GM18868 (cell line): ENCODE results near the gene SKI.
"Not testable (repeated sequence)": the region's sequence is repeated elsewhere in the genome, so short reads cannot be mapped to it uniquely, and the experiment has no call there.

Experiments
- ATAC-seq: cut with Tn5 transposase; IDR thresholded peaks from one replicate; pipeline ENCODE4 v1.9.1; 2021; ENCODE audit warnings: mild to moderate bottlenecking, moderate library complexity; ENCODE audit not compliant: unreplicated experiment

SKI gene

GRCh38 chr1:2258996-2259395 lies 30.9 kb downstream of the SKI start:
- no peak for ATAC-seq

DNA sequence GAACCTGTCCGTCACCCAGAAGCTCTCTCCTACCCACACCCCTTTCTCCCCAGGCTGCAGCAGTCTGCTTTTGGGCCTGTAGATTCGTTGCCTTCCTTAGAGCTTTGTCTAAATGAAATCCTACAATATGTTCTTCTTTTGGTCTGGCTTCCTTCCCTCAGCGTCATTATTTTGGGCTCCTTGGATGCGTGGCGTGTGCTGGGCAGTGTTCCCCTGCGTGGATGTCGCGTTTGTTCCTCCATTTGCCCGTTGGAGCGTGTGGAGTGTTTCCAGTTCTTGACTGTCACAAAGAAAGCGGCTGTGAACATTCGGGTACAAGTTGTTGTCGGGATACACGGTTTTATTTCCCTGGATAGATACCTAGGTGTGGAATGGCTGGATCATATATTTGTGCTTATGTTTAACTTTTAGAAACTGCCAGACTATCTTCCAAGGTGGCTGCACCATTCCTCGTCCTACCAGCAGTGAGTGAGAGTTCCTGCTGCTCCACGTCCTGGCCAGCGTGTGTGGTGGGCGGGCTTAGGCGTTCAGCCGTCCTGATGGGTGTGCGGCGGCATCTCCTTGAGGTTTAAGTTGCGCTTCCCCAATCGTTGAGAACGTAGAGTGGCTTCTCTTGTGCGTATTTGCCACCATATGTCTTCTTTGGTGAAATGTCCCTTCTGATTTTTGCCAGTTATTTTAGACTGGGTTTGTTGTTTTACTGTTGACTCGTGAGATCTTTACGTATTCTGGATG lies 31.7 kb downstream of the SKI start:
- no peak for ATAC-seq

DNA sequence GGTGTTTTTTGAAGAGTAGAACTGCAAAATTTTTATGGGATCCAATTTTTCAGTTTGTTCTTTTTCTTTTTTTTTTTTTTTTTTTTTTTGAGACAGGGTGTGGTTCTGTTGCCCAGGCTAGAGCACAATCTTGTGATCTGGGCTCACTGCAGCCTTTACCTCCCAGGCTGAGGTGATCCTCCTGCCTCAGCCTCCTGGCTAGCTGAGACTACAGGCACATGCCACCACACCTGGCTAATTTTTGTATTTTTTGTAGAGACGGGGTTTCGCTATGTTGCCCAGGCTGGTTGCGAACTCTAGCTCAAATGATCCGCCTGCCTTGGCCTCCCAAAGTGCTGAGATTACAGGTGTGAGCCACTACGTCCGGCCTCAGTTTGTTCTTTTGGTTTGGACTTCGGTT lies 32.4 kb downstream of the SKI start:
- not testable (repeated sequence) for ATAC-seq

DNA sequence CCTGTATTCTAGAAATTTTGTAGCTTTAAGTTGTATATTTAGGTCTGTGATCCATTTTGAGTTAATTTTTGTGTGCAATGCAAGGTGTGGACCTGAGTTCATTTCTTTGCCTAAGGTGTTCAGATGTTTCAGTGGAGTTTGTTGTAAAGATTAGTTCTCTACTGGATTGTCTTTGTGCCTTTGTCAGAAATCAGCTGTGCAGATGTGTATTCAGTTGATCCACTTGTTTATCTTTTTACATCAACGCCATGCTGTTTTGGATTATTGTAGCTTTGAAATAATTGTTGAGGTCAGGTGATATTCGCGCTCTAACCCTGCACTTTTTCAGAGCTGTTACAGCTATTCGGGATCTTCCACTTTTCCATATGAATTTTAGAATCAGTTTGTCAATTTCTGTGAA lies 32.8 kb downstream of the SKI start:
- no peak for ATAC-seq

DNA sequence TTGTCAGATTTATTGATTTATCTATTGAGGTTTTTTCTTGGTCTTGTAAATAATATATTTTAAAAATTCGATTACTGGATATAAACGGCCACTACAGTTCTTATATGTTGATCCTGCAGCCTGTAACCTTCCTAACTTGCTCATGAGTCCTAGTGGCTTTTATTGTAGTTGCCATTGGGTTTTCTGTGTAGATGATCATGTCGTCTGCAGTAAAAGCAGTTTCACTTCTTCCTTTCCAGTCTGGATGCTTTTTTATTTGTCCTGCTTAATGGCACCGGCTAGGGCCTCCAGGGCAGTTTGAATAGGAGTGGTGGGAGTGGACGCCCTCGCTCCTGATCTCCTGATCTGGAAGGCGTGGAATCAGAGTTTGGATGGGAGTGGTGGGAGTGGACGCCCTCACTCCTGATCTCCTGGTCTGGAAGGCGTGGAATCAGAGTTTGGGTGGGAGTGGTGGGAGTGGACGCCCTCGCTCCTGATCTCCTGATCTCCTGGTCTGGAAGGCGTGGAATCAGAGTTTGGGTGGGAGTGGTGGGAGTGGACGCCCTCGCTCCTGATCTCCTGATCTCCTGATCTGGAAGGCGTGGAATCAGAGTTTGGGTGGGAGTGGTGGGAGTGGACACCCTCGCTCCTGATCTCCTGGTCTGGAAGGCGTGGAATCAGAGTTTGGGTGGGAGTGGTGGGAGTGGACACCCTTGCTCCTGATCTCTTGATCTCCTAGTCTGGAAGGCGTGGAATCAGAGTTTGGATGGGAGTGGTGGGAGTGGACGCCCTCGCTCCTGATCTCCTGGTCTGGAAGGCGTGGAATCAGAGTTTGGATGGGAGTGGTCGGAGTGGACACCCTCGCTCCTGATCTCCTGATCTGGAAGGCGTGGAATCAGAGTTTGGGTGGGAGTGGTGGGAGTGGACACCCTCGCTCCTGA lies 33.6 kb downstream of the SKI start:
- ATAC-seq = not testable (repeated sequence)

GRCh38 chr1:2266301-2266975 lies 38.3 kb downstream of the SKI start:
- ATAC-seq = no peak

DNA sequence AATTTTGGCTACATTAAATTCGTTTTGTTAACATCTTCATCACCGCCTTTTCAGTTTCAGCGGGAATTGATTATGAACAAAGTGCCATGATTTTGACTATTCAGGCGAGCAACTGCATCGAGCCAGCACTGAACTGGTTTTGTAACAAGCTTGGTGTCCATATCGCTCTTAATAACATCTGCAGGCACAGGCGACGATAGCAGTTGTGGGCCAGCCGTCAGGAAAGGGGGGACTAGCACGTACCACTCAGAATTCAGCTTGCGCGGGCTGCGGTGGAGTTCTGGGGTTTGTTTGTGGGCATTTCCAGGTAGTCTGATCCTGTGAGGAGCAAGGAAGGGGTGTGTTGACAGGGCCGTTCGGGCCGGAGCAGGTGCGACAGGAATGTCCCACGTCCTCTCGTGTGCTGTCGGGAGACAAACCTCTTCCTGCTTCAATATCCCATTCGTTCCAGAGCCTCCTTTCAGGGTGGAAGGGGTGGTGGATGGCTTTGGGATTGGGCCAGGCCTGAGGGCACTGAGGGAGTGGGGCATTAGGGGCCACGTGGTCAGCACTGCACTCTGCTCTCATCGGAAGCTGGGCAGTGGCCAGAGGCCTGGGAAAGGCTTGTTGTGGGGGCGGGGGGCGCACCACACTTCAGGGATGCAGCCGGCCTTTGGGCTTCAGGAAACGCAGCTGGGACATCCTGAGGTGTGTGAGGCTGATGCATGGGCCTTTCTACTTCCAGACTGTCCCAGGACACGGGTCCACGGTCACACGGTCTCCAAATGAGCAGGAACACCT lies 39.1 kb downstream of the SKI start:
- no peak for ATAC-seq

- ATAC-seq = no peak
These were observed 39.7 kb downstream of the SKI start for GRCh38 chr1:2267862-2268261.

GRCh38 chr1:2268285-2269056 lies 40.4 kb downstream of the SKI start:
- no peak for ATAC-seq

- no peak for ATAC-seq
These were observed 41.2 kb downstream of the SKI start for GRCh38 chr1:2269193-2269921.

DNA sequence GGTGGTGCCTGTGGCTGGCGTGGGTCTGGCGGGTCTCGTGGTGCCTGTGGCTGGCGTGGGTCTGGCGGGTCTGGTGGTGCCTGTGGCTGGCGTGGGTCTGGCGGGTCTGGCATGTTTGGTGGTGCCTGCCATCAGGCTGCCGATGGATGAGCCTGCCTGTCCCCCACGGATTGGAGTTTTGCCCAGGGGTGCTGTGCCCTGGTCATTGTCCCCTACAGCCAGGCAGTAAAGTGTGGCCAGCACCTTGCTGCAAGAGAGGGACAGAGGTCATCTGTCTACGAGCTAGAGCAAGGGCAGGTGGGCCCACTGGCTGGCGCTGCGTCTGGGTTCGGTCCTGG lies 41.8 kb downstream of the SKI start:
- no peak for ATAC-seq

DNA sequence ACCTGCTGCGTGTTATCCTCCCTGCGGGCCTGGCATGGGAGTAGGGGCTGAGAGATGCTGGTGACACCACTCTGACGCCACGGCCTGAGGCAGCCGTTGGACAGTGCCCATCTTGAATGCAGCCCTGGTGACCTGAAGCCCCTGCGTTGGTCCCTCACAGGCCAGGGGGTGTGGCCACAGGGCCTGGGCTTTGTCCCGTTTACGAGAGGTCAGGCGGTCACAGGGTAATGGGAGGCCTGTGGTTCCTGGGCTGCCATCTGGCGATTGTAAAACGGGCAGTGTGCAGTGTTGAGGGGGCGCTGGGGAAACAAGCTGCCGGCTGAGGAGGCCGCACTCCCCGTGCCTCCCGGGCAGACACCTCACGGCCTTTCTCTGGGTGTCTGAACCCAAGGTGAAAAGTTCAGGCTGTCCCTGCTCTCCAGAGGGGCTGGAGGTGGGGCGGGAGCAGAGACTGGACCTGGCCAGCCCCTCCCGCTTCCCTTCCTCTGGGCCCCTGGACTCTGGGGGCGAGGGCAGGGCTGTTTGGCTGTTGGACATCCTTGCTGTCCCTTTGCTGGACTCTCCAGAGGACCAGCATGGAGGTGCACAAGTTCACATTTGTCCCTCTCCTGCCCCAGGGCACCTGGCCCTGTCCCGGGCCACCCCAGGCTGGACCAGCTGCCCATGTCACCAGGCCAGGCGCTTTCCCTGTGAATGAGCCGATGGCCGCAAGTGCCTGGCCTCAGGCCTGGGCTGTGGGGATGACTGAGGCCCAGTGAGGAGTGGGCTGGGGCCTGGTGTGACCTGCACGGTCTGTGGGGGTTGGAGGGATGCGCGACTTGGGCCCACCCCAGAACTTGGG lies 42.4 kb downstream of the SKI start:
- ATAC-seq = no peak

- no peak for ATAC-seq
These were observed 43.1 kb downstream of the SKI start for GRCh38 chr1:2271211-2271721.

DNA sequence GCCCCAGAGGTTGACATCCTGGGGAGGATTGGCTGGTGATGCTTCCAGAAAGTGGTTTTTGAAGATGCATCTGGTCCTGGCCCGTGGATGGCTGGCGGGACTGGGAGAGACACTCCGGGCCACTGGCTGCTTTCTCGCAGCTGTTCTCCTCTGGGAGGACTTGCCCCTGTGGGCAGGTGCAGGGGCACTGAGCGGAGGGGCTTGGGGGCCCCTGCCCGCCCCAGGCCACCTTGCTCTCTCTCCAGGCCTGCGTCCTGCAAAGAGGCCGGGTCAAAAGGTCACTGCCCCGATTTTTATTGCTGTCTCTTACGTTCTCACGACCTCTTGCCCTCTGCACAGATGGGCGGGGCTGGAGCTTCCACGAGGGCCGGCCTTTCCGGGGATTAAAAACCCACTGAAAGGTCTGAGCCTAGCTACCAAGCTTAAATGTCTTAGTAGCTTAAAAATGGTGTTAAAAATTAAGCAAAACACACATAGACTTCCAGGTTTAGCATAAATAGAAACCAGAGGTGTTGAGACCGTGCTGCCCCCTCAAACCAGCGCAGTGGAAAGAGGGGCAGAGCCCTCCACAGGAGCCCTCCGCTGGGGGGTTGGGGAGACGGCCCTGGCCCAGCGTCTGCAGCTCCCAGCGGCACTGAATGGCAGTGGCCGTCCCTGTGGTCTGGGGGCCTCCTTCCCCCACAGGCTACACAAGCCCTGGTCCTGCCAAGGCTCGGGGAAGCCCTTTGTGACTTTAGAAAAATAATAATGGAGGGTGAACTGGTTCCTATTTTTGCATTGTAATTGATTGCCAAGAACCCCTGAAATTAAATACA lies 43.9 kb downstream of the SKI start:
- no peak for ATAC-seq

GRCh38 chr1:2272686-2273400 lies 44.7 kb downstream of the SKI start:
- ATAC-seq = no peak

- no peak for ATAC-seq
These were observed 45.4 kb downstream of the SKI start for GRCh38 chr1:2273401-2274090.
